NCI-H526 (cell line): Measurements from ENCODE around the gene LRRK1.

Source experiments
- DNase-seq, 2 experiments: peaks; one replicate each; lab custom pipeline; 2025; lab: John Stamatoyannopoulos, UW

LRRK1 gene

GRCh38 chr15:100973351-100974111 lies 54.4 kb downstream of the LRRK1 start:
- DNase-seq, result peak in 1 of 2 experiments; percentile 51

- DNase-seq, result no peak
Measured at GRCh38 chr15:100975043-100975442, 55.9 kb downstream of the LRRK1 start.

- peak; percentile 51 to 71 for DNase-seq
Measured at GRCh38 chr15:100980410-100981046, 61.4 kb downstream of the LRRK1 start.

- DNase-seq, result peak; percentile 63 to 68
Measured at GRCh38 chr15:100981086-100981485, 61.9 kb downstream of the LRRK1 start.

GRCh38 chr15:100983221-100983620 lies 64.1 kb downstream of the LRRK1 start:
- no peak for DNase-seq

- DNase-seq, result no peak
Measured at GRCh38 chr15:100985401-100985800, 66.2 kb downstream of the LRRK1 start.

GRCh38 chr15:100986158-100986896 lies 67.2 kb downstream of the LRRK1 start:
- peak in 1 of 2 experiments; percentile 43 for DNase-seq

- no peak for DNase-seq
Measured at GRCh38 chr15:100987143-100987542, 68.0 kb downstream of the LRRK1 start.

GRCh38 chr15:100988297-100988696 lies 69.1 kb downstream of the LRRK1 start:
- DNase-seq, result no peak

GRCh38 chr15:100988857-100989256 lies 69.7 kb downstream of the LRRK1 start:
- DNase-seq, result no peak

GRCh38 chr15:100994597-100995446 lies 75.7 kb downstream of the LRRK1 start:
- no peak for DNase-seq

GRCh38 chr15:100995471-100996430 lies 76.6 kb downstream of the LRRK1 start:
- DNase-seq, result no peak

GRCh38 chr15:100997442-100997841 lies 78.3 kb downstream of the LRRK1 start:
- DNase-seq, result peak; percentile 15 to 19

- DNase-seq, result no peak
Measured at GRCh38 chr15:100998630-100999029, 79.5 kb downstream of the LRRK1 start.

- DNase-seq, result no peak
Measured at GRCh38 chr15:100999369-100999768, 80.2 kb downstream of the LRRK1 start.

- DNase-seq, result no peak
Measured at GRCh38 chr15:101000271-101000681, 81.1 kb downstream of the LRRK1 start.

GRCh38 chr15:101001056-101001455 lies 81.9 kb downstream of the LRRK1 start:
- no peak for DNase-seq

GRCh38 chr15:101001796-101002195 lies 82.6 kb downstream of the LRRK1 start:
- no peak for DNase-seq

GRCh38 chr15:101003081-101003480 lies 83.9 kb downstream of the LRRK1 start:
- DNase-seq, result no peak

- no peak for DNase-seq
Measured at GRCh38 chr15:101003706-101004105, 84.5 kb downstream of the LRRK1 start.

GRCh38 chr15:101004500-101004899 lies 85.3 kb downstream of the LRRK1 start:
- no peak for DNase-seq
